IPS-15b (cell line): ENCODE results near the gene ITPKB.

Source experiments
- H3K27me3 ChIP-seq: one replicate; pipeline ENCODE4 v1.6.1; 2013; ENCODE audit warnings: low read length; ENCODE audit not compliant: control insufficient read depth, insufficient read depth
- H3K36me3 ChIP-seq: one replicate; pipeline ENCODE4 v1.6.1; 2013; ENCODE audit warnings: low read length; ENCODE audit not compliant: control insufficient read depth, insufficient read depth
- H3K4me1 ChIP-seq: one replicate; pipeline ENCODE4 v1.6.1; 2013; ENCODE audit warnings: mild to moderate bottlenecking, low read length; ENCODE audit not compliant: control insufficient read depth, insufficient read depth
- H3K4me3 ChIP-seq: one replicate; pipeline ENCODE4 v1.5.1; 2013; ENCODE audit warnings: low read depth, low read length
- H3K9ac ChIP-seq: one replicate; pipeline ENCODE4 v1.6.1; 2013; ENCODE audit warnings: low read depth, mild to moderate bottlenecking, low read length
- H3K9me3 ChIP-seq: one replicate; pipeline ENCODE4 v1.6.1; 2013; ENCODE audit warnings: mild to moderate bottlenecking, low read length; ENCODE audit not compliant: control insufficient read depth, insufficient read depth

ITPKB gene

DNA sequence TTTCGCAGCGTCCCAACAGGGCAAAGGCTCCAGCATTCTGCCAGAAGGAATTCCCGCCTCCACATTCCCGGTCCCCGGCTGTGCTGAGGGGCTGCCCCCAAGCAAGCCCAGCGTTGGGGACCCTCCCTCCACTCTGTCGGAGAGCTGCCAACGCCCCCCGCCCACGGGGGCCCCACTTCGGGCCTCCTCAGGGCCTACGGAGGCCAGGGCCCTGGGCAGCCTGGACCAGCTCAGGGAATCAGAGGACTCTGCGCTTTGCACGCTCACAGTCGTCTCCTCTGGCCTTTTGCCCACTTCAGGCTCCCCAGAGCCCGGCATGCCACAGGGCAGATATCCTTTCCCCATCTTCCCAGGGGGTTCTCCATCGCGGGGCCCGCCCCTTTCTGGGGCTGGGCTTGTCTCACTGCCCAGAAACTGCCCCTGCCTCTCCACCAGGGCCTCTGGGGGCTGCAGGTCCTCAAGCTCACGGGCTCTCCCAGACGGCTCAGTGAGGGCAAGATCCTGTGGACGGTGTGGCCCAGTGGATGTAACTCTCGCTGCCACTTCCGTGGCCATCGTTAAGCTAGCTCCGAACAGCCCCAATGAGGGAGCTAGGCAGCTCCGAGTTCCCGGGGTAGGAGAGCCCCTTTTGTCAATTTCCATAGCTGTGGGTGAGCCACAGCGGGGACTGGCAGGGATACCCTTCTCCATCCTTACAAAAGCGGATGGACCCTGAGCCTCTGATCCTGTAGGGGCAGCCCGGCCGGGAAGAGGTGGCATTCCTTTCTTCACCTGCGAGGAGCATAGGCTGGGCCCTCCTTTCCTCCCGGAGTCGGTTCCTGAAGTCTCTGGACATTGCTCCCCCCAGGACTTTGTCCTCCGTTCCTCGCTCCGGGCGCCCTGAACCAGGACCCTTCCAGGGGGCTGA is 2.8 kb downstream of the ITPKB start:
- Histone ChIP-seq H3K4me1 (no peaks in the 10 kb centered on the region), H3K9me3 (no peaks in the 10 kb centered on the region), H3K36me3 (no peaks in the 10 kb centered on the region), H3K4me3 (peak overlapping the region; percentile 54), H3K9ac (no peak overlapping the region), H3K27me3 (peaks cover 52% of the 10 kb centered on the region)

- H3K4me1 ChIP-seq = no peaks in the 10 kb centered on the region
- no peak overlapping the region for H3K4me3 ChIP-seq
- H3K36me3 ChIP-seq = no peaks in the 10 kb centered on the region
- H3K9me3 ChIP-seq = no peaks in the 10 kb centered on the region
- H3K9ac ChIP-seq = no peak overlapping the region
- peaks cover 48% of the 10 kb centered on the region for H3K27me3 ChIP-seq
Observed at GRCh38 chr1:226735576-226735975, 3.5 kb downstream of the ITPKB start.

- Histone ChIP-seq H3K36me3 (no peaks in the 10 kb centered on the region), H3K4me3 (no peak overlapping the region), H3K4me1 (no peaks in the 10 kb centered on the region), H3K9ac (no peak overlapping the region), H3K27me3 (peaks cover 40% of the 10 kb centered on the region), H3K9me3 (no peaks in the 10 kb centered on the region)
Observed at GRCh38 chr1:226734611-226735153, 4.4 kb downstream of the ITPKB start.

- Histone ChIP-seq H3K36me3 (no peaks in the 10 kb centered on the region), H3K9ac (no peak overlapping the region), H3K27me3 (peaks cover 33% of the 10 kb centered on the region), H3K9me3 (no peaks in the 10 kb centered on the region), H3K4me1 (no peaks in the 10 kb centered on the region), H3K4me3 (no peak overlapping the region)
Observed at GRCh38 chr1:226733876-226734275, 5.2 kb downstream of the ITPKB start.

DNA sequence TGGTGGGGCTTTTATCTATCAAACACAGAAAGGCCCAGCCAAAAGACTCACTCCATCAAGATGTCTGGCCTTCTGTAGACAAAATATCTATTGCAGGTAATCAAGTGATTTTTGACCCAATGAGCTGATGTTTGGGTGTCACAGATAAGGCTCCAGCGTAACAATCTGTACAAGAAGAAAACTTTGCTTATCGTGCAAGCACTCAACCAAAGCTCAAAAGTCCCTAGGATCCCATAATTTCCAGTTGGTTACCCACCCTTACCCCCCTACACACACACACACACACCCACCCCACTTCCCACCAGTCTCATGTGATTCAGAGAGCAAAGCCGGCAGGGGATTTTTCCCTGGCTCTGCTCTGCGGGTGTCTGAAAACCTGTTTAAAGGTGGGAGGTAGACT is 5.8 kb downstream of the ITPKB start:
- Histone ChIP-seq H3K9me3 (no peaks in the 10 kb centered on the region), H3K36me3 (no peaks in the 10 kb centered on the region), H3K4me3 (no peak overlapping the region), H3K27me3 (peaks cover 30% of the 10 kb centered on the region), H3K9ac (no peak overlapping the region), H3K4me1 (no peaks in the 10 kb centered on the region)

GRCh38 chr1:226732856-226733291 is 6.2 kb downstream of the ITPKB start:
- Histone ChIP-seq H3K9ac (no peak overlapping the region), H3K4me3 (no peak overlapping the region), H3K36me3 (no peaks in the 10 kb centered on the region), H3K27me3 (peaks cover 26% of the 10 kb centered on the region), H3K4me1 (no peaks in the 10 kb centered on the region), H3K9me3 (no peaks in the 10 kb centered on the region)

DNA sequence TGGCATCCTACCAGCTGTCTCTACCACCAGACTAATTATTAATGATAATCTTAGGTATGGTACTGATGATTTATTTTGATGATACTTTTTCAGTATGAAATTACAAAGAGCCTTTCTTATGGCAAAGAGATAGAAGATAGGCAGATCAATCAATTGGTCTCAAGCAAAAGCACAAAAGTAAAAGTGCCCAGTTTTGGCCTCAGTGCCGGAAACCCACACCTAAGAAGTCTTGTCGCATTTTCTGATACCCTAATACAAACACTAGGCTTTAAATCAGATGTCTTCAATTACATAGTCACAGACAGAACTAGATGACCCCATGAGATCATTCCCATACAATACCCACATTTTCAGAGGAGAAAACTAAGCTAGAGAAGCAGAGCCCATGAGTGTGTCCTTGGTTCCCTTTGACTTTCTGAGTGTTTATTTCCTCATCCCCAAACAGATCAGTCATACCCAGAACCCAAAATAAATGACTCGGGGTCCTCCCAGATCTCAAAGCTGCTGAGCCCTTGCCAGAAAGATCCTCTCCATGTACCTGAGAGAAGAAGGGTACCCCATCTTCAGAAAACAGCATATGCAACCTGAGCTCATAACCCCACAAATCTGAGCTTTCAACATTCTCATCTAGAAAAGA is 7.7 kb downstream of the ITPKB start:
- Histone ChIP-seq H3K36me3 (no peaks in the 10 kb centered on the region), H3K4me3 (no peak overlapping the region), H3K9me3 (no peaks in the 10 kb centered on the region), H3K27me3 (peaks cover 19% of the 10 kb centered on the region), H3K9ac (no peak overlapping the region), H3K4me1 (no peaks in the 10 kb centered on the region)

DNA sequence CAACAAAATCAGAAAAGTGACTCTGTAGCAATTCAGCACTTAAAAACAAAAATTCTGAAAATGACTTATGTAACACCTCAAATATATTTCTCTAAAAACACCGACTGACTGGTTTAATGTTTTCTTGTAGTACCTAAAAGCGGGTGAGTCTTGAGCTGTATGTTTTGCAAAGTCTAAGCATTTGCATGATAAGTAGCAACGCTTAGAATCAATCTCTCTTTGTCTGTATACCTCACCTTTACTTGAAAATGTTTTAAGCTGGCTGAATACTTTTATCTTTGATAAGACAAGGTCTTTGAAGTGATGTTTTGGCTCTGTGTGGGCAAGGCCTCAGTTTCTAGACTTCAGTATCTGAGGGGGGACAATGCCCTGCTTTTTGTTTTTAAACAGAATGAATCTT is 8.2 kb downstream of the ITPKB start:
- no peaks in the 10 kb centered on the region for H3K36me3 ChIP-seq

GRCh38 chr1:226730071-226730470 is 9.0 kb downstream of the ITPKB start:
- Histone ChIP-seq H3K4me1 (no peaks in the 10 kb centered on the region), H3K27me3 (peaks cover 6% of the 10 kb centered on the region), H3K4me3 (no peak overlapping the region), H3K36me3 (no peaks in the 10 kb centered on the region), H3K9ac (no peak overlapping the region), H3K9me3 (no peaks in the 10 kb centered on the region)

More for the DNA sequence above, 8.2 kb downstream of the ITPKB start:
- peaks cover 14% of the 10 kb centered on the region for H3K27me3 ChIP-seq
- H3K4me1 ChIP-seq = no peaks in the 10 kb centered on the region
- H3K9me3 ChIP-seq = no peaks in the 10 kb centered on the region
- no peak overlapping the region for H3K9ac ChIP-seq
- no peak overlapping the region for H3K4me3 ChIP-seq

DNA sequence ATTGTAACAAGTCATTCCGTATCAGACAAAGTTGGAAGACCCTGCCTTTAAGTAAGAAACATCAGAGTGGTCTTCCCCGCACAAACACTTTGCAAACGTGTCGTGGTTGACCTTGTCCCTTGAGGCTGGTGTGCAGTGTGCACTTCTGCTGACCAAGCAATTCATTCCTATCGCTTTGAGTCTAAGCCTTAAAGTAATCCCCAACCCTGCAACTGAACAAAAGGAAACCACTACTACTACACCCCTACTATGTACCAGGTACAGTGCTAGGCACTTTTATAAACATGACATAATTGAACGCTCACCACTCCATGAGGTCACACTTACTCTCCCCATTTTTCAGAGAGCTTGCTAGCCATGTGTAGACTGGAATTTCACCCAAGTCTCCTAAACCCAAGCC is 10.6 kb downstream of the ITPKB start:
- no peaks in the 10 kb centered on the region for H3K27me3 ChIP-seq
- no peaks in the 10 kb centered on the region for H3K36me3 ChIP-seq
- H3K9ac ChIP-seq = no peak overlapping the region
- H3K4me1 ChIP-seq = peaks cover 6% of the 10 kb centered on the region
- H3K9me3 ChIP-seq = no peaks in the 10 kb centered on the region
- H3K4me3 ChIP-seq = no peak overlapping the region

DNA sequence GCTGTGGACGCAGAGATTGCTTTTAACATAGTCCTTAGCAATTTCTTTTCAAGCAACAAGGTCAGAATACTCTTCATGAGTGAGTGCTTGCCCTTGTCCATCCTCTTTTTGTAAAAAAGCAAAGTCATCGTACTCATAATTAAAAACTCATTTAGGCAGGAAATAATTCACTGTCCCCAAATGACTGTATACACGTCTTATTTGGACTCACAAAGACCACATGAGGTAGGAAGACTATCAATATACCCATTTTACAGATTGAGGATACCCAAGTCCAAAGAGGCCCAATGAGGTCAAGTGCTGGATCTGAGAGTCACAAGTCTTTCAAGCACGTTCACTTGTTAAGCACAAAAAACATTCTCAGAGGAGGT is 13.2 kb downstream of the ITPKB start:
- H3K4me3 ChIP-seq = no peak overlapping the region
- no peaks in the 10 kb centered on the region for H3K27me3 ChIP-seq
- H3K36me3 ChIP-seq = no peaks in the 10 kb centered on the region
- no peaks in the 10 kb centered on the region for H3K9me3 ChIP-seq
- H3K4me1 ChIP-seq = peaks cover 9% of the 10 kb centered on the region
- no peak overlapping the region for H3K9ac ChIP-seq
